ENCODE measurements around the gene TRIM25. TPM values are rescaled to one million over a fixed set of nuclear protein-coding genes. Genes with fewer than 3 reads are reported as not detected.

Gene TRIM25, protein sequence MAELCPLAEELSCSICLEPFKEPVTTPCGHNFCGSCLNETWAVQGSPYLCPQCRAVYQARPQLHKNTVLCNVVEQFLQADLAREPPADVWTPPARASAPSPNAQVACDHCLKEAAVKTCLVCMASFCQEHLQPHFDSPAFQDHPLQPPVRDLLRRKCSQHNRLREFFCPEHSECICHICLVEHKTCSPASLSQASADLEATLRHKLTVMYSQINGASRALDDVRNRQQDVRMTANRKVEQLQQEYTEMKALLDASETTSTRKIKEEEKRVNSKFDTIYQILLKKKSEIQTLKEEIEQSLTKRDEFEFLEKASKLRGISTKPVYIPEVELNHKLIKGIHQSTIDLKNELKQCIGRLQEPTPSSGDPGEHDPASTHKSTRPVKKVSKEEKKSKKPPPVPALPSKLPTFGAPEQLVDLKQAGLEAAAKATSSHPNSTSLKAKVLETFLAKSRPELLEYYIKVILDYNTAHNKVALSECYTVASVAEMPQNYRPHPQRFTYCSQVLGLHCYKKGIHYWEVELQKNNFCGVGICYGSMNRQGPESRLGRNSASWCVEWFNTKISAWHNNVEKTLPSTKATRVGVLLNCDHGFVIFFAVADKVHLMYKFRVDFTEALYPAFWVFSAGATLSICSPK
- total RNA-seq, result 100 to 1,000 TPM in 1 of 4 donors, 10 to 100 TPM in 3; 41.4 to 112 (median 78.6) TPM

GRCh38 chr17:56913867-56914580 lies at the start of gene TRIM25:
Gene TRIM25, minus strand, starts transcription at chr17:56914049. Its CDS starts 61 bp downstream, at chr17:56913988.
- DNase-seq (ENCODE audit: low spot score), result peak; percentile 85

DNA sequence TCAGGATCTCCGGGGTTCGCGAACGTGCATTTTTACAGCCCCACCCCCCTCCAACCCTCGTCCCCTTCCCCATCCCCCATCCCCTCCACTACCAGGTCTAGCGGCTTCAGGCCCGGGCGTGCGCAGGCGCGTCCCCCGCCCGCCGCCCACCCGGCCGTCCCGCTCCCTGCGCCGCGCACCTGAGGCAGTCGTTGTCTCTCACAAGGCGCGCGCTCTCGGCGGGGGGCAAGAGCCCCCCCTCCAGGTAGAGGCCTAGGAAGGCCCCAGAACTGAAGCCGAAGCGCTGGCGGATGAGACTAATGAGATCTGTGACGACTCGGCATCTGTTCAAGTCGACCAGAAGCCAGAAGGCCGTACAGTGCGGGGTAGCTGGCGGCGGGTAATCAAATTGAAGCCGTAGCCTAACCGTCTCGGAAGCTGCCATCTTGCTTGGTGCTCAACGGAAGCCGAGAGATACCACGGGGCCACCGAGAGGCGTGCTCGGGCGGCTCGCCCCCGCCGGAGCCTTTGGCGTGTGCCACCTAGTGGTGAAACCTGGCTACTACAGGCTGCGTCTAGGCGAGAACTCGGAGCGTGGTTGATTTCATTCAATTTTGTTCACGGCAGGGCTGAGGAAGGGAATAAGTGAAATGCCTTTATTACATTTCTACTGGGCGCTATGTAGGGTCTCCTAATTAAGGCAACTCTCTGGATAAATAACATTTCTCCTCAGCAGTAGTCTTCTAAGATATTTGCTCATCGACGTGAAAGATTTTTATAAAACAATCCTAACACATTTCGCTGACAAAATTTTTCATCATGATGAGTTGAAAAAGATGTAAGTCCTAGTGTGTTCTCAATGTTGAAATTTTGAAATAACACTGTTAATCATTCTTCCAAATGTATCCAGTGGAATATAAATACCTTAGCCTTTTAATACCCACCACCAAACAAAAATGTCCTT lies 47.0 kb upstream of the TRIM25 start, which contains the start of gene COIL:
Gene COIL (minus strand): TSS at position 455 of the 943 bp plus-strand sequence. CDS start 31 bp downstream, at position 424.
- TF ChIP-seq, protein P1, sequence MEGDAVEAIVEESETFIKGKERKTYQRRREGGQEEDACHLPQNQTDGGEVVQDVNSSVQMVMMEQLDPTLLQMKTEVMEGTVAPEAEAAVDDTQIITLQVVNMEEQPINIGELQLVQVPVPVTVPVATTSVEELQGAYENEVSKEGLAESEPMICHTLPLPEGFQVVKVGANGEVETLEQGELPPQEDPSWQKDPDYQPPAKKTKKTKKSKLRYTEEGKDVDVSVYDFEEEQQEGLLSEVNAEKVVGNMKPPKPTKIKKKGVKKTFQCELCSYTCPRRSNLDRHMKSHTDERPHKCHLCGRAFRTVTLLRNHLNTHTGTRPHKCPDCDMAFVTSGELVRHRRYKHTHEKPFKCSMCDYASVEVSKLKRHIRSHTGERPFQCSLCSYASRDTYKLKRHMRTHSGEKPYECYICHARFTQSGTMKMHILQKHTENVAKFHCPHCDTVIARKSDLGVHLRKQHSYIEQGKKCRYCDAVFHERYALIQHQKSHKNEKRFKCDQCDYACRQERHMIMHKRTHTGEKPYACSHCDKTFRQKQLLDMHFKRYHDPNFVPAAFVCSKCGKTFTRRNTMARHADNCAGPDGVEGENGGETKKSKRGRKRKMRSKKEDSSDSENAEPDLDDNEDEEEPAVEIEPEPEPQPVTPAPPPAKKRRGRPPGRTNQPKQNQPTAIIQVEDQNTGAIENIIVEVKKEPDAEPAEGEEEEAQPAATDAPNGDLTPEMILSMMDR (IDR thresholded peaks at IDR 0.05), result peak in 2 of 3 donors; percentile 98 to 99
- ATAC-seq (ENCODE audit: low FRiP score), result peak; percentile 98
- peak; percentile 95 for DNase-seq (ENCODE audit: low spot score)

More at GRCh38 chr17:56913867-56914580, at the start of gene TRIM25:
- peak; percentile 69 for ATAC-seq (ENCODE audit: low FRiP score)
- TF ChIP-seq, protein P1 (IDR thresholded peaks at IDR 0.05), result no peak

DNA sequence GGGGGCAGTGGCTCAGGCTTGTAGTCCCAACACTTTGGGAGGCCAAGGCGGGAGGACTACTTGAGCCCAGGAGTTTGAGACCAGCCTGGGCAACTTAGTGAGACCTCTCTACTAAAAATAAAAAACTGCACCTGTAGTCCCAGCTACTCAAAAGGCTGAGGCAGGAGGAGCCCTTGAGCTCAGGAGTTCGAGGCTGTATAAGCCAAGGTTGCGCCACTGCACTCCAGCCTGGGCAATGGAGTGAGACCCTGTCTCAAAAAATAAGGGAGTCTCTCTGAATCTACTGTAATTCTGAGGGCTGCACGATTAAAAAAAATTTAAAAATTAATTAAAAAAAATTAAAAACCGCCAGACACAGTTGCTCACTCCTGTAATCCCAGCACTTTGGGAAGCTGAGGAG lies 43.1 kb upstream of the TRIM25 start:
- no peak for DNase-seq (ENCODE audit: low spot score)
- no peak for ATAC-seq (ENCODE audit: low FRiP score)
- TF ChIP-seq, protein P1 (IDR thresholded peaks at IDR 0.05), result no peak

DNA sequence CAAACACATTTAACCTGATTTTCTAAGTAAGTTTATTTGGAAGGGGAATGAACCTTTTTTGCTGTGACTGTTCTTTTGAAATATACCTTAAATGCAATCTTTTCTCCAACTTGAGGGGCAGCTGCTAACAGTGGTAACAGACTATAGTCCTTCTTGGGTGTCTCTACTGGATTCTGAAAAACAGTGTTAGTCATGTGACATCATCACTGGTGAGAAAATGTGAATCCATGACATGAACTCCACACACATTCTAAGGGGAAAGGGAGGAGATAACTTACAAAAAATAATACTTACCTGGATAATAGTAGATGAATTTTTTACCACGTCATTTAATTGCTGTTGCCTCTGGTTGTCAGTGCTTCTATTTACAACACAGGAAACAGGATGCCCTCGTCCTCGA lies 35.7 kb upstream of the TRIM25 start:
- no peak for DNase-seq (ENCODE audit: low spot score)
- TF ChIP-seq, protein P1 (IDR thresholded peaks at IDR 0.05), result no peak
- ATAC-seq (ENCODE audit: low FRiP score), result no peak

DNA sequence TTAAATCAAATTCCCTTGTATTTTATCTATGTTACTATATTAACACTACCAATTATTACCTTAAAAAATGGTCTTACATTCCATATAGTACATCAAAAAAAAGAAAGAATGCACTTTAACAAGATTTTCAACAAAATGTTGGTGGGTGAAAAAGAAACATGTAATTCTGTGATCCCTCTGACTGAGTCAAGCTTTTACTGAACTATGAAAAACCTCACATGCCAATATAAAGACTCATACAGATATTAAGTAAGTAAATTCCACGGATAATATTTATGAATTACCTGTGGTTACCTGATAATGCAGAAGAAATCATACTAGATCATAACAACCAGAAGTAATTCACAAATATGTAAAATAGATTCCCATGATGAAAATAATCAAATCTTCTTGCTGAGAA lies 34.6 kb upstream of the TRIM25 start:
- TF ChIP-seq, protein P1 (IDR thresholded peaks at IDR 0.05), result no peak
- DNase-seq (ENCODE audit: low spot score) (no peak), ATAC-seq (ENCODE audit: low FRiP score) (no peak)

DNA sequence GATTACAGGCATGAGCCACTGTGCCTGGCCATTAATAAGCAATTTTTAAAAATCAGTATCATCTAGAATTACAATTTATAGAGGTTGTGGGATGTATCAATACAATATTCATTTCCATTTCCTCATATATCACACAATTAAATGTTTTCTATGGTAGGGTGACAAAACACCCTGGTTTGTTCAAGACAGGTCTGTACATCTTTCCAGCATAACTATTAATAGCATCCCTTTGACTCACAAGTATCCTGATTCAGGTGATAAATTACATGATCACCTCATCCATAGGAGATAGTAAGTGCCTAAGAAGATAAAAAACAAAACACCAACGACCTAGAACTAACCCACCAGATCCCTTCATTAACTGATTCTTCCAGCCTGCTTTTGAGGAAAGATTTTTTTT lies 33.9 kb upstream of the TRIM25 start:
- DNase-seq (ENCODE audit: low spot score), result no peak
- no peak for ATAC-seq (ENCODE audit: low FRiP score)
- TF ChIP-seq, protein P1 (IDR thresholded peaks at IDR 0.05), result no peak

Measured in omental fat pad (tissue), 4 donors.